IMR-90 (cell line): Measurements from ENCODE around the gene FAM114A2. TPM values are rescaled to one million over a fixed set of nuclear protein-coding genes. Genes with fewer than 3 reads are reported as not detected.

Experiments
- ATAC-seq: fragments of 200-7000 bp; cut with Tn5 transposase; 2 replicates; pipeline ENCODE4 v1.9.1; 2020; ENCODE audit warnings: low read depth, mild to moderate bottlenecking, moderate library complexity
- BruUV-seq: library from RNA; stranded (reverse); fragments of 400-500 nt; replicated peaks from 2 replicates; lab custom pipeline; 2021; lab: Mats Ljungman, UMichigan
- CTCF ChIA-PET: fragments of 300-600 bp; formaldehyde crosslinking; extraction: SDS; loops from one replicate; lab custom pipeline; 2021; ENCODE audit warnings: antibody characterized with exemption; lab: Yijun Ruan, JAX
- POLR2A ChIA-PET: fragments of 300-600 bp; sonication (Branson Sonifier 250); formaldehyde crosslinking; loops from one replicate; lab custom pipeline; 2022; ENCODE audit warnings: antibody characterized with exemption; ENCODE audit not compliant: unreplicated experiment; lab: Charles Lee
- DNase-seq: peaks from one replicate; pipeline ENCODE4 v3.0.0; 2013
- H2AFZ ChIP-seq: replicated peaks from 2 replicates; pipeline ENCODE3; 2013; ENCODE audit warnings: low read length, mild to moderate bottlenecking; ENCODE audit not compliant: poor library complexity
- H2AK5ac ChIP-seq: 2 replicates; pipeline ENCODE4 v1.6.1; 2013; ENCODE audit warnings: low read depth, low read length, inconsistent platforms
- H2AK9ac ChIP-seq: replicated peaks from 2 replicates; pipeline ENCODE3; 2013; ENCODE audit warnings: mild to moderate bottlenecking, low read depth, low read length, moderate library complexity; ENCODE audit not compliant: poor library complexity
- H2BK120ac ChIP-seq: 2 replicates; pipeline ENCODE4 v1.6.1; 2013; ENCODE audit warnings: low read depth, low read length, inconsistent platforms
- H2BK15ac ChIP-seq: 3 replicates; pipeline ENCODE4 v1.6.1; 2013; ENCODE audit warnings: low read depth, low read length, inconsistent platforms
- H2BK20ac ChIP-seq: 2 replicates; pipeline ENCODE4 v1.6.1; 2013; ENCODE audit warnings: low read depth, mild to moderate bottlenecking, inconsistent platforms, low read length, moderate library complexity
- H2BK5ac ChIP-seq: 2 replicates; pipeline ENCODE4 v1.6.1; 2013; ENCODE audit warnings: mild to moderate bottlenecking, low read depth, low read length, inconsistent platforms; ENCODE audit not compliant: poor library complexity, severe bottlenecking
- H3K14ac ChIP-seq: replicated peaks from 2 replicates; pipeline ENCODE4 v1.6.1; 2013; ENCODE audit warnings: low read depth, low read length, inconsistent platforms
- H3K18ac ChIP-seq: 2 replicates; pipeline ENCODE4 v1.6.1; 2013; ENCODE audit warnings: low read depth, low read length, control low read depth
- H3K23ac ChIP-seq: 2 replicates; pipeline ENCODE4 v1.6.1; 2013; ENCODE audit warnings: low read depth, low read length, inconsistent platforms
- H3K27ac ChIP-seq: 2 replicates; pipeline ENCODE4 v1.5.1; 2013; ENCODE audit warnings: mild to moderate bottlenecking, control low read depth, low read length; ENCODE audit not compliant: insufficient read depth
- H3K27me3 ChIP-seq: 2 replicates; pipeline ENCODE4 v1.6.1; 2013; ENCODE audit warnings: low read length; ENCODE audit not compliant: control insufficient read depth, insufficient read depth
- H3K36me3 ChIP-seq: 2 replicates; pipeline ENCODE4 v1.6.1; 2013; ENCODE audit warnings: low read length, mixed read lengths; ENCODE audit not compliant: control insufficient read depth, insufficient read depth
- H3K4ac ChIP-seq: 2 replicates; pipeline ENCODE4 v1.6.1; 2013; ENCODE audit warnings: low read depth, low read length, inconsistent platforms
- H3K4me1 ChIP-seq: 2 replicates; pipeline ENCODE4 v1.6.1; 2013; ENCODE audit warnings: low read length, mixed read lengths; ENCODE audit not compliant: control insufficient read depth, insufficient read depth
- H3K4me2 ChIP-seq: 2 replicates; pipeline ENCODE4 v1.6.1; 2013; ENCODE audit warnings: low read depth, mild to moderate bottlenecking, control low read depth, low read length, moderate library complexity
- H3K4me3 ChIP-seq: 2 replicates; pipeline ENCODE4 v1.5.1; 2013; ENCODE audit warnings: low read depth, mild to moderate bottlenecking, control low read depth, low read length, moderate library complexity; ENCODE audit not compliant: insufficient read depth
- H3K56ac ChIP-seq: 2 replicates; pipeline ENCODE4 v1.6.1; 2013; ENCODE audit warnings: low read length, inconsistent platforms; ENCODE audit not compliant: insufficient read depth; ENCODE audit errors: extremely low read depth
- H3K79me1 ChIP-seq, 2 experiments: 2 replicates each; pipeline ENCODE4 v1.6.1; 2013; ENCODE audit warnings: low read length in 2 of 2, inconsistent platforms in 1 of 2, low read depth in 1 of 2
- H3K9ac ChIP-seq: 2 replicates; pipeline ENCODE4 v1.6.1; 2013; ENCODE audit warnings: low read depth, low read length, control low read depth
- H3K9me1 ChIP-seq: 2 replicates; pipeline ENCODE4 v1.6.1; 2013; ENCODE audit warnings: low read length, inconsistent platforms; ENCODE audit not compliant: insufficient read depth
- H3K9me3 ChIP-seq: 2 replicates; pipeline ENCODE4 v1.6.1; 2013; ENCODE audit warnings: low read length; ENCODE audit not compliant: control insufficient read depth, insufficient read depth
- H4K20me1 ChIP-seq: 2 replicates; pipeline ENCODE4 v1.6.1; 2013; ENCODE audit warnings: low read length, inconsistent platforms; ENCODE audit not compliant: insufficient read depth
- H4K5ac ChIP-seq: 2 replicates; pipeline ENCODE4 v1.6.1; 2013; ENCODE audit warnings: mild to moderate bottlenecking, low read depth, low read length, control low read depth
- H4K8ac ChIP-seq, 2 experiments: 2 replicates each; pipeline ENCODE4 v1.6.1; 2013; ENCODE audit warnings: low read depth in 2 of 2, low read length in 2 of 2, control low read depth in 1 of 2, inconsistent platforms in 1 of 2
- H4K91ac ChIP-seq: 2 replicates; pipeline ENCODE4 v1.6.1; 2013; ENCODE audit warnings: low read depth, low read length, inconsistent platforms; ENCODE audit not compliant: insufficient read depth
- CTCF ChIP-seq: conservative IDR thresholded peaks from 2 replicates; pipeline ENCODE4 v1.5.1; 2012; ENCODE audit warnings: mild to moderate bottlenecking, low read depth, low read length, improper control_type of control experiment
- ELK1 ChIP-seq: fragments of 150-350 bp; IDR thresholded peaks from 2 replicates; pipeline ENCODE4 v1.6.1; 2016; ENCODE audit warnings: low read depth, mild to moderate bottlenecking, low read length, moderate library complexity, borderline replicate concordance
- FOS ChIP-seq: fragments of 150-350 bp; IDR thresholded peaks from 2 replicates; pipeline ENCODE4 v1.6.1; 2016; ENCODE audit warnings: low read depth, low read length
- MAFK ChIP-seq: IDR thresholded peaks from 2 replicates; pipeline ENCODE4 v1.6.1; 2012; ENCODE audit warnings: low read depth, low read length, improper control_type of control experiment
- MXI1 ChIP-seq: IDR thresholded peaks from 2 replicates; pipeline ENCODE4 v1.6.1; 2012; ENCODE audit warnings: low read depth, mild to moderate bottlenecking, low read length, moderate library complexity, borderline replicate concordance
- NFE2L2 ChIP-seq: fragments of 150-350 bp; IDR thresholded peaks from 2 replicates; pipeline ENCODE4 v1.6.1; 2016; ENCODE audit warnings: low read depth, mild to moderate bottlenecking, low read length
- POLR2A ChIP-seq: IDR thresholded peaks from 2 replicates; pipeline ENCODE4 v1.6.1; 2012; ENCODE audit warnings: mild to moderate bottlenecking, low read depth, low read length
- RAD21 ChIP-seq: IDR thresholded peaks from 2 replicates; pipeline ENCODE4 v1.6.1; 2012; ENCODE audit warnings: low read length, improper control_type of control experiment
- RCOR1 ChIP-seq: IDR thresholded peaks from 2 replicates; pipeline ENCODE4 v1.6.1; 2012; ENCODE audit warnings: mild to moderate bottlenecking, low read length, improper control_type of control experiment; ENCODE audit not compliant: insufficient replicate concordance
- RFX5 ChIP-seq: IDR thresholded peaks from 2 replicates; pipeline ENCODE4 v1.8.0; 2012; ENCODE audit warnings: low read depth, mild to moderate bottlenecking, low read length, moderate library complexity
- USF2 ChIP-seq: fragments of 150-350 bp; IDR thresholded peaks from 2 replicates; pipeline ENCODE4 v1.6.1; 2017; ENCODE audit warnings: mild to moderate bottlenecking, antibody characterized with exemption, low read length, low read depth
- WGBS, 2 experiments: methylation state at CpG; one replicate each; pipeline versions ENCODE4 v1.1.5 to v1.1.7; 2013; ENCODE audit warnings: missing lambda C conversion rate in 2 of 2; ENCODE audit not compliant: insufficient read length in 1 of 2; ENCODE audit errors: extremely low coverage in 2 of 2; 5-methylcytosine and 5-hydroxymethylcytosine counted together
- dilution Hi-C: fragments of 300-500 bp; cut with HindIII; formaldehyde crosslinking; loops from one replicate; pipeline ENCODE4 v1.14.3; 2018; ENCODE audit warnings: low sequenced_read_pairs; ENCODE audit not compliant: unreplicated experiment
- in situ Hi-C: fragments of 300-500 bp; cut with MboI; formaldehyde crosslinking; loops from 3 replicates; pipeline ENCODE4 v1.14.3; 2019; ENCODE audit warnings: low sequenced_read_pairs, inconsistent platforms, mixed read lengths
- intact Hi-C: fragments of 100-400 bp; cut with micrococcal nuclease; formaldehyde crosslinking; loops from 2 replicates; pipeline ENCODE4 v1.10.0; 2022
- polyA plus RNA-seq, 3 experiments: library from polyadenylated mRNA; depleted of rRNA; stranded (reverse); fragments of >200 nt; gene quantifications; 2 replicates each; pipeline ENCODE4 v1.2.3, GENCODE V29; 2012; ENCODE audit warnings: low replicate concordance in 1 of 3
- total RNA-seq: library from RNA; depleted of rRNA; stranded (reverse); fragments of >200 nt; gene quantifications from 2 replicates; pipeline ENCODE4 v1.2.3, GENCODE V29; 2012

The FAM114A2 gene
- total and polyA plus RNA-seq, 2 of the 4 experiments (the other 2 are of a cell fraction) = 13.2 to 41.2 TPM

GRCh38 chr5:153981905-153982605, 56.7 kb downstream of the FAM114A2 start:
- ChIA-PET POLR2A (no interaction called here), CTCF (interaction anchor here (0.5 kb wide), 1 partner anchor 976 kb away, joined by 3 read pairs; no protein-coding TSS in a partner anchor)
- WGBS, 2 experiments = no CpG with 5 or more reads among the region's 4 CpGs
- Histone ChIP-seq H4K5ac (no peak overlapping the region), H3K9me3 (no peaks in the 10 kb centered on the region), H3K4me2 (no peak overlapping the region), H3K18ac (no peak overlapping the region), H3K4me1 (no peaks in the 10 kb centered on the region), H2AK5ac (no peak overlapping the region), H4K20me1 (no peaks in the 10 kb centered on the region), H3K9ac (no peak overlapping the region), H3K27ac (no peak overlapping the region), H3K27me3 (peaks cover 16% of the 10 kb centered on the region), H3K36me3 (no peaks in the 10 kb centered on the region), H2BK5ac (no peak overlapping the region), H3K14ac (no peak overlapping the region), H3K23ac (no peak overlapping the region), H2BK20ac (no peak overlapping the region), H2BK15ac (no peak overlapping the region), H3K56ac (no peak overlapping the region), H2AFZ (no peak overlapping the region), H3K4ac (no peak overlapping the region), H3K79me1 (no peaks in the 10 kb centered on the region), H4K8ac (no peak overlapping the region), H3K9me1 (no peaks in the 10 kb centered on the region), H4K91ac (no peak overlapping the region), H3K4me3 (no peak overlapping the region), H2AK9ac (no peak overlapping the region), H2BK120ac (no peak overlapping the region)
- no peak for TF ChIP-seq CTCF
- TF ChIP-seq RCOR1 = no peak
- no peak for TF ChIP-seq MXI1
- no peak for TF ChIP-seq USF2
- no peak for TF ChIP-seq RAD21
- TF ChIP-seq RFX5 = no peak
- no peak for TF ChIP-seq FOS
- no peak for TF ChIP-seq ELK1
- TF ChIP-seq NFE2L2 = no peak
- TF ChIP-seq MAFK = no peak
- no peak for TF ChIP-seq POLR2A
- DNase-seq (no peak), ATAC-seq (no peak)
- BruUV-seq = no TSS peak
- dilution Hi-C loops = no loop called here
- in situ Hi-C loops = loop anchor here (10.0 kb wide), 1 partner anchor 643 kb away; no protein-coding TSS in a partner anchor
- intact Hi-C loops = no loop called here
